SK-N-SH (cell line): ENCODE data around the gene MAP3K9. TPM values are rescaled to one million over a fixed set of nuclear protein-coding genes. Genes with fewer than 3 reads are reported as not detected.

Experiments
- CTCF ChIA-PET: fragments of 300-600, 350-600 bp; formaldehyde crosslinking; extraction: SDS; loops from one replicate; lab custom pipeline; 2021; lab: Yijun Ruan, JAX
- POLR2A ChIA-PET: fragments of 350-600 bp; sonication (Branson Sonifier 250); formaldehyde crosslinking; extraction: SDS; loops from one replicate; lab custom pipeline; 2020; ENCODE audit warnings: antibody characterized with exemption, inconsistent platforms; lab: Yijun Ruan, JAX
- DNase-seq: peaks from one replicate; pipeline ENCODE4 v3.0.0; 2012
- H2AFZ ChIP-seq: fragments of 200-600 bp; sonication (generic); 2 replicates; pipeline ENCODE4 v1.8.1; 2016; ENCODE audit warnings: antibody characterized with exemption, mild to moderate bottlenecking, low read depth
- H3F3A ChIP-seq: fragments of 200-600 bp; sonication (generic); replicated peaks from 2 replicates; pipeline ENCODE3; 2016; ENCODE audit warnings: antibody characterized with exemption, mild to moderate bottlenecking; ENCODE audit not compliant: insufficient read depth
- H3K27ac ChIP-seq, 2 experiments: fragments of 200-500 bp in 1 of 2; fragments of 200-600 bp in 1 of 2; sonication (Bioruptor generic) in 1 of 2; sonication (generic), shearing (Covaris generic) in 1 of 2; 2 replicates each; pipeline versions ENCODE4 v1.5.1 to v1.6.1; 2014 to 2016; ENCODE audit warnings: low read depth in 2 of 2, inconsistent platforms in 1 of 2, low read length in 1 of 2, mild to moderate bottlenecking in 1 of 2, mixed read lengths in 1 of 2
- H3K27me3 ChIP-seq: fragments of 200-600 bp; sonication (generic), shearing (Covaris generic); 2 replicates; pipeline ENCODE4 v1.6.1; 2016; ENCODE audit warnings: mixed run types; ENCODE audit not compliant: insufficient read depth
- H3K36me3 ChIP-seq, 2 experiments: fragments of 200-500 bp in 1 of 2; fragments of 200-600 bp in 1 of 2; sonication (Bioruptor generic) in 1 of 2; sonication (generic) in 1 of 2; replicated peaks in 1 of 2; 2 replicates each; pipeline versions ENCODE3 to v1.5.1; 2014 to 2016; ENCODE audit warnings: low read length in 1 of 2, mild to moderate bottlenecking in 1 of 2; ENCODE audit not compliant: insufficient read depth in 2 of 2, control insufficient read depth in 1 of 2
- H3K4me1 ChIP-seq, 2 experiments: fragments of 200-500 bp in 1 of 2; fragments of 200-600 bp in 1 of 2; sonication (Bioruptor generic) in 1 of 2; sonication (generic), shearing (Covaris generic) in 1 of 2; 2 replicates each; pipeline versions ENCODE4 v1.5.1 to v1.6.1; 2014 to 2016; ENCODE audit warnings: low read depth in 1 of 2, low read length in 1 of 2, mixed run types in 1 of 2; ENCODE audit not compliant: insufficient read depth in 2 of 2, control insufficient read depth in 1 of 2
- H3K4me2 ChIP-seq: fragments of 200-600 bp; sonication (generic), shearing (Covaris generic); 2 replicates; pipeline ENCODE4 v1.6.1; 2017; ENCODE audit warnings: mixed run types
- H3K4me3 ChIP-seq, 2 experiments: fragments of 200-500 bp in 1 of 2; fragments of 200-600 bp in 1 of 2; sonication (Bioruptor generic) in 1 of 2; sonication (generic), shearing (Covaris generic) in 1 of 2; 2 replicates each; pipeline versions ENCODE4 v1.5.1 to v1.8.1; 2014 to 2016; ENCODE audit warnings: low read depth in 2 of 2, inconsistent platforms in 1 of 2, low read length in 1 of 2, mild to moderate bottlenecking in 1 of 2, mixed read lengths in 1 of 2, moderate library complexity in 1 of 2
- H3K79me2 ChIP-seq: fragments of 200-600 bp; sonication (generic); 2 replicates; pipeline ENCODE4 v1.8.1; 2017; ENCODE audit warnings: mild to moderate bottlenecking; ENCODE audit not compliant: insufficient read depth
- H3K9ac ChIP-seq: fragments of 200-600 bp; sonication (generic); 2 replicates; pipeline ENCODE4 v1.6.1; 2017; ENCODE audit warnings: mixed run types
- H3K9me2 ChIP-seq: fragments of 200-600 bp; sonication (generic); 2 replicates; pipeline ENCODE4 v1.6.1; 2017; ENCODE audit warnings: mixed run types
- H3K9me3 ChIP-seq: fragments of 200-600 bp; sonication (generic); 2 replicates; pipeline ENCODE4 v1.6.1; 2017; ENCODE audit warnings: mixed run types, mild to moderate bottlenecking, moderate library complexity
- H4K20me1 ChIP-seq: fragments of 200-600 bp; sonication (generic); 2 replicates; pipeline ENCODE4 v1.6.1; 2017; ENCODE audit warnings: mild to moderate bottlenecking, mixed run types; ENCODE audit not compliant: insufficient read depth
- FOXJ3 ChIP-seq: sonication (generic); formaldehyde crosslinking; IDR thresholded peaks from 2 replicates; pipeline ENCODE4 v1.5.1; 2020; ENCODE audit warnings: mild to moderate bottlenecking, missing genetic modification reagents
- FOXM1 ChIP-seq: IDR thresholded peaks from 2 replicates; pipeline ENCODE4 v1.4.0; 2012; ENCODE audit warnings: low read depth, mild to moderate bottlenecking
- GABPA ChIP-seq: IDR thresholded peaks from 2 replicates; pipeline ENCODE4 v1.4.0; 2012; ENCODE audit warnings: low read depth, mild to moderate bottlenecking
- GATA2 ChIP-seq: sonication (generic); formaldehyde crosslinking; IDR thresholded peaks from 2 replicates; pipeline ENCODE4 v1.5.0; 2020; ENCODE audit warnings: mild to moderate bottlenecking, missing genetic modification reagents
- JUND ChIP-seq: IDR thresholded peaks from 2 replicates; pipeline ENCODE4 v1.4.0; 2012
- NFIC ChIP-seq: IDR thresholded peaks from 2 replicates; pipeline ENCODE4 v1.4.0; 2012; ENCODE audit warnings: borderline replicate concordance
- POLR2AphosphoS5 ChIP-seq: IDR thresholded peaks from 2 replicates; pipeline ENCODE4 v1.6.1; 2012; ENCODE audit warnings: low read depth, low read length
- RCOR1 ChIP-seq: fragments of 150-350 bp; IDR thresholded peaks from 2 replicates; pipeline ENCODE4 v1.6.1; 2017; ENCODE audit warnings: antibody characterized with exemption, low read length
- REST ChIP-seq: IDR thresholded peaks from 2 replicates; pipeline ENCODE4 v1.6.1; 2012; ENCODE audit warnings: mild to moderate bottlenecking, low read depth, low read length, moderate library complexity
- RFX5 ChIP-seq: IDR thresholded peaks from 2 replicates; pipeline ENCODE4 v1.6.1; 2012; ENCODE audit warnings: mild to moderate bottlenecking, improper control_type of control experiment, low read length
- RXRA ChIP-seq: IDR thresholded peaks from 2 replicates; pipeline ENCODE4 v1.4.0; 2012; ENCODE audit warnings: low read depth, mild to moderate bottlenecking, borderline replicate concordance
- SIN3A ChIP-seq: IDR thresholded peaks from 2 replicates; pipeline ENCODE4 v1.6.1; 2012; ENCODE audit warnings: low read depth, mild to moderate bottlenecking, low read length, moderate library complexity, borderline replicate concordance
- SMC3 ChIP-seq: IDR thresholded peaks from 2 replicates; pipeline ENCODE4 v1.6.1; 2012; ENCODE audit warnings: low read depth, low read length, improper control_type of control experiment
- TAF1 ChIP-seq: IDR thresholded peaks from 2 replicates; pipeline ENCODE4 v1.6.1; 2012; ENCODE audit warnings: low read depth, mild to moderate bottlenecking, low read length, moderate library complexity, borderline replicate concordance
- TCF12 ChIP-seq: IDR thresholded peaks from 2 replicates; pipeline ENCODE4 v1.4.0; 2012
- USF1 ChIP-seq: IDR thresholded peaks from 2 replicates; pipeline ENCODE4 v1.4.0; 2012; ENCODE audit warnings: low read depth, borderline replicate concordance
- WGBS: methylation state at CpG from one replicate; pipeline ENCODE4 v1.1.6; 2017; ENCODE audit warnings: low lambda C conversion rate; 5-methylcytosine and 5-hydroxymethylcytosine counted together
- polyA plus RNA-seq, 3 experiments: library from polyadenylated mRNA; depleted of rRNA; stranded (reverse); fragments of >200 nt; gene quantifications; 2 replicates each; pipeline ENCODE4 v1.2.3, GENCODE V29; 2012
- TF ChIP-seq, protein P1 (sequence below): fragments of 150-350 bp; IDR thresholded peaks from 2 replicates; pipeline ENCODE4 v1.6.1; 2017; ENCODE audit warnings: antibody characterized with exemption, low read length, low read depth, borderline replicate concordance
- TF ChIP-seq, protein P2 (sequence below): fragments of 200-600 bp; sonication (generic); IDR thresholded peaks from 2 replicates; pipeline ENCODE4 v1.6.1; 2017; ENCODE audit warnings: antibody characterized with exemption, mild to moderate bottlenecking, moderate library complexity

MAP3K9 gene
- polyA plus RNA-seq, 1 of the 3 experiments (the other 2 are of a cell fraction), result 2.0 TPM

DNA sequence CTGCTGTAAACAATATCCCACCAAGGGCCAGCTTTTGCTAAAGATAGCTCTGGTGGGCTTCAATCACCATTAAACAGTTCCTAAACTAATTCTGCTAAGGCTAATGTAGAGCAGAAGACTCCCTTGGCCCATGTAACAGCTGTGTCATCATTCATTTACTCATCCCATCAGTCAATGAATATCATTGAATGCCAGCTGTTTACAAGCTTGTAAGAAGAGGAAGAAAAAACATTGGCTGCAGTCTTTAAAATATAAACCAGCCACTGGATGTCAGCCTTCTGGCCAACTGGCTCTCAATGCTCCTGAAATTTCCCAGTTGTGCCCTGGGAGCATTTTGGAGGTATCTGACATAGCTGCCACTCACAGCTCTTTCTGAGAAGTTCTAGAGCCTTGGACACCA is 18.0 kb upstream of the MAP3K9 start:
- Histone ChIP-seq H3K79me2 (no peaks in the 10 kb centered on the region), H3K9me3 (no peaks in the 10 kb centered on the region), H2AFZ (no peak overlapping the region), H3K27ac (no peak overlapping the region), H3K36me3 (no peaks in the 10 kb centered on the region), H3F3A (no peaks in the 10 kb centered on the region), H3K4me2 (no peak overlapping the region), H3K9me2 (no peaks in the 10 kb centered on the region), H3K9ac (no peak overlapping the region), H3K4me1 (peaks cover 0 to 3% of the 10 kb centered on the region in 2 experiments; a peak in 2 of 4 replicates), H4K20me1 (no peaks in the 10 kb centered on the region), H3K27me3 (no peaks in the 10 kb centered on the region), H3K4me3 (no peak overlapping the region)
- POLR2A ChIA-PET, result interaction anchor here (0.7 to 1.2 kb wide), 2 partner anchors 80 to 318 kb away, joined by 3 read pairs; no protein-coding TSS in a partner anchor
- DNase-seq, result no peak
- TF ChIP-seq SMC3 (0 out of 2 replicates have a peak, but pooled peaks have one; percentile 9), GABPA (no peak), USF1 (no peak), RCOR1 (no peak)
- CTCF ChIA-PET, result interaction anchor here (0.7 to 2.5 kb wide), 4 partner anchors 10 to 145 kb away, joined by 3 to 16 read pairs (median 8); no protein-coding TSS in a partner anchor

GRCh38 chr14:70823281-70823680 is 14.0 kb upstream of the MAP3K9 start:
- H3K27ac ChIP-seq, result no peak overlapping the region
- H3K9me3 ChIP-seq, result no peaks in the 10 kb centered on the region
- H3K36me3 ChIP-seq, result no peaks in the 10 kb centered on the region
- no peaks in the 10 kb centered on the region for H4K20me1 ChIP-seq
- TF ChIP-seq RXRA (no peak), NFIC (no peak), REST (no peak), FOXJ3 (CRISPR knock-in tag) (no peak), SMC3 (no peak), TAF1 (no peak), FOXM1 (no peak), RFX5 (no peak), USF1 (no peak), TCF12 (no peak), POLR2AphosphoS5 (no peak), SIN3A (no peak), GATA2 (CRISPR knock-in tag) (no peak), JUND (no peak)
- TF ChIP-seq, protein P1, sequence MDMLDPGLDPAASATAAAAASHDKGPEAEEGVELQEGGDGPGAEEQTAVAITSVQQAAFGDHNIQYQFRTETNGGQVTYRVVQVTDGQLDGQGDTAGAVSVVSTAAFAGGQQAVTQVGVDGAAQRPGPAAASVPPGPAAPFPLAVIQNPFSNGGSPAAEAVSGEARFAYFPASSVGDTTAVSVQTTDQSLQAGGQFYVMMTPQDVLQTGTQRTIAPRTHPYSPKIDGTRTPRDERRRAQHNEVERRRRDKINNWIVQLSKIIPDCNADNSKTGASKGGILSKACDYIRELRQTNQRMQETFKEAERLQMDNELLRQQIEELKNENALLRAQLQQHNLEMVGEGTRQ, result no peak
- TF ChIP-seq, protein P2, sequence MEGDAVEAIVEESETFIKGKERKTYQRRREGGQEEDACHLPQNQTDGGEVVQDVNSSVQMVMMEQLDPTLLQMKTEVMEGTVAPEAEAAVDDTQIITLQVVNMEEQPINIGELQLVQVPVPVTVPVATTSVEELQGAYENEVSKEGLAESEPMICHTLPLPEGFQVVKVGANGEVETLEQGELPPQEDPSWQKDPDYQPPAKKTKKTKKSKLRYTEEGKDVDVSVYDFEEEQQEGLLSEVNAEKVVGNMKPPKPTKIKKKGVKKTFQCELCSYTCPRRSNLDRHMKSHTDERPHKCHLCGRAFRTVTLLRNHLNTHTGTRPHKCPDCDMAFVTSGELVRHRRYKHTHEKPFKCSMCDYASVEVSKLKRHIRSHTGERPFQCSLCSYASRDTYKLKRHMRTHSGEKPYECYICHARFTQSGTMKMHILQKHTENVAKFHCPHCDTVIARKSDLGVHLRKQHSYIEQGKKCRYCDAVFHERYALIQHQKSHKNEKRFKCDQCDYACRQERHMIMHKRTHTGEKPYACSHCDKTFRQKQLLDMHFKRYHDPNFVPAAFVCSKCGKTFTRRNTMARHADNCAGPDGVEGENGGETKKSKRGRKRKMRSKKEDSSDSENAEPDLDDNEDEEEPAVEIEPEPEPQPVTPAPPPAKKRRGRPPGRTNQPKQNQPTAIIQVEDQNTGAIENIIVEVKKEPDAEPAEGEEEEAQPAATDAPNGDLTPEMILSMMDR, result no peak
- H3K79me2 ChIP-seq, result no peaks in the 10 kb centered on the region
- peaks cover 6% of the 10 kb centered on the region for H3F3A ChIP-seq
- H3K27me3 ChIP-seq, result no peaks in the 10 kb centered on the region
- H3K4me3 ChIP-seq, result no peak overlapping the region
- 87% methylated on average over 4 of the region's 4 CpGs for WGBS
- DNase-seq, result no peak
- ChIA-PET POLR2A (interaction anchor here (0.8 kb wide), 1 partner anchor 10 kb away, joined by 3 read pairs; no protein-coding TSS in a partner anchor), CTCF (interaction anchor here (0.5 to 1.2 kb wide), 3 partner anchors 83 to 227 kb away, joined by 3 to 4 read pairs (median 3); no protein-coding TSS in a partner anchor)
- no peaks in the 10 kb centered on the region for H3K9me2 ChIP-seq
- H3K4me1 ChIP-seq, result peaks cover 0 to 7% of the 10 kb centered on the region in 2 experiments; a peak in 2 of 4 replicates
- no peak overlapping the region for H3K4me2 ChIP-seq
- no peak overlapping the region for H3K9ac ChIP-seq
- no peak overlapping the region for H2AFZ ChIP-seq
